ENCODE results near the gene ATP9B.

ATP9B gene

DNA sequence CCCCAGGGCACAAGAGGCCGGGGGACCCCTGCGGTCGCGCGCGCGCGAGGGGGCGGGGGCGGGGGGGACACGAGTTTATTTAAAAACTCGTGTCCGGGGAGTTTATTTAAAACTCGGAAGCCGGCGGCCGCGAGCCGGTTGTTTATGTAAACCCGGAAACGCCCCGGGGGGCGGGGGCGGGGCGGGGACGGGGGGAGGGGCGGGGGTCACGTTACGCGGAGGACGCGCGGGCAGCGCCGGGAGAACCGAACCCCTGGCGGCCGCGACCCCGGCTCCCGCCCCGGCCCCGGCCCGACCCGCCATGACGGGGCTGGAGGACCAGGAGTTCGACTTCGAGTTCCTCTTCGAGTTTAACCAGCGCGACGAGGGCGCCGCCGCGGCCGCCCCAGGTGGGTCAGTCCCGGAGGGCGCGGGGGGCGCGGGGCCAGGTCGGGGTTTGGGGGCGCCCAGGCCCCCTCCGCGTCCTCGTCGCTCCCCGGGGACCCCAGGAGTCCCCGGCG, 330.9 kb downstream of the ATP9B start:
- DNase-seq, result peak; percentile 29

DNA sequence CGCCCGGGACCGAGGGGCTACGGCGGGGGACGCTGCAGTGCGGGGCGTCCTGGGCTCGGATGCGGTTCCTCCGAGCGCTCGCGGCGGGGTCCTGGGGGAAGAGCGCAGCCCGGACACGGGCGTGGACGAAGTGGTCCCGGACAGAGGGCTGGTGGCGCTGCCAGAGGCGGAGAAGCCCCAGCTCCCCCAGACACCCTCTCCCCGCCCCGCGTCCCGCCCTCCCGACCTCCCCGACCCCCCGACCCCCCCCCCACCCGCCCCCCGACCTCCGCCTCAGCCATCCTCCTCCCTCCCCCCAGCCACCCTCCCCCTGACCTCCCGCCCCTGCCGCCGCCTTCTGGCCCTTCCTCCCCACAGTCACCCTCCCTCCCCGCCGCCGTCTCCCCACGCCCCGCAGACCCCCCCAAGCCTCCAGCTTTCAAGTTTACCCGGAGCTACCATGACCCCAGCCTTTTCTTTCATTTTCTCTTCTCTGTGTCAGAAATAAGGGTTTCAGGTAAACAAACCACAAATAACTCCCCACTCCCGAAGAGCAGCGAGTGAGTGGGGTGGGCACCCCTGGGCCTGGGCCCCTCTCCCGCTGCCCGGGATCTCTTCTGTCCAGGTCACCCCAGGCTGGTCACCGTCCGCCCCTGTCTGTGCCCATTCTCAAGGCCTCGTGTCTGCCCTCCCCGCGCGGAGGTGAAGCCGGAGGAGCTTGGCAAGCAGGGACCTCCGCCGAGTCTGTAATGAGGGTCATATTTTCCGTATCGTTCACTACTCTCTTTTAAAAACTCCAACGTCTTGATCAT, 331.6 kb downstream of the ATP9B start:
- DNase-seq, result no peak

DNA sequence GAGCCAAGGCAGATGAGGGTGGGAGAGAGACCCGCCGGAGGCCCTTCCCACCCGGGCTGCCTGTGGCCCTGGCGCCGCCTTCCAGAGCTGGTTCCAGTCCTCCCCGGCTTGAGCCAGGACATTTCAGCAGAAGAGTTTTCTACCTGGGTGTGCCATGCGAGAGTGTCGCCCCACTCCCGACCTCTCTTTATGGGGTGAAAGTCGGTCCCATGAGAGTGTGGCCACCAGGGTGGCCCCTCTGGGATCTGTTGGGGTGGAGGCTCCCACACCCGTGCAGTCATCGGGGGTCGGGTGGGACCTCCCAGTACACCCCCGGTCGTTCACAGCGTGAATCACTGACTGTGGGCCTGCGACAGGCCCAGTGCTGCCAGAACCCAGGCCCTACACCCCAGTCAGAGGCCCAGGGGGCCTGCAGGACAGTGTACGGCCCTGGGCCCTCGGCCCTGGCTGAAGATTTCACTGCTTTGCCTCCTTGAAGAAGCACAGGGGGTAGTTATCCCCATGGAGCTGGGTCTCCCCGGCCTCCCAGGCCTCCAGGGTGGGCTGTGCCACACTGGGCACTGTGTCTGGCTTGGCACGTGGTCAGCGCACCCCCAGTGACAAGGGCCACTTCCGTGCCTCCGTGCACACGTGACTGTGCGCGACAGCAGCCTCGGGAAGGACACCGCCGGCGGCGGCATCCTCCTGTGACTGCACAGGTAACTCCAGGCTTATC, 332.5 kb downstream of the ATP9B start:
- DNase-seq, result no peak

DNA sequence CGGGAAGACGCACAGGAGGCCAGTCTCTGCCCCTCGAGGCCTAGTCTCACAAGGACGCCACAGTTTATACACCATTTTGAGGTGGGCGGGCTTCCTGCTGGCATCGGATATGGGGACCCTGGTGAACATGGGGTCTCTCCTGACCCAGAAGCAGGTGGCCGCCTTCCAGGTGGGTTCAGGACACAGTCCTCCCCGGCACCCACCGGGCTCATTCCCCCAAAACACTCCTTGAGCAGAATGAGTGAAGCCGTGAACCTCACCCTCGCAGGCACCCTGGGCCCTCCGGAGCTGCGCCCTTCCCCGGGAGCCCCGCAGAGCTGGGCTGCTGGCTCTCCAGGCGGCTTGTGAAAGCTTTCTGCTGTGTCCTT, 333.0 kb downstream of the ATP9B start:
- no peak for DNase-seq

DNA sequence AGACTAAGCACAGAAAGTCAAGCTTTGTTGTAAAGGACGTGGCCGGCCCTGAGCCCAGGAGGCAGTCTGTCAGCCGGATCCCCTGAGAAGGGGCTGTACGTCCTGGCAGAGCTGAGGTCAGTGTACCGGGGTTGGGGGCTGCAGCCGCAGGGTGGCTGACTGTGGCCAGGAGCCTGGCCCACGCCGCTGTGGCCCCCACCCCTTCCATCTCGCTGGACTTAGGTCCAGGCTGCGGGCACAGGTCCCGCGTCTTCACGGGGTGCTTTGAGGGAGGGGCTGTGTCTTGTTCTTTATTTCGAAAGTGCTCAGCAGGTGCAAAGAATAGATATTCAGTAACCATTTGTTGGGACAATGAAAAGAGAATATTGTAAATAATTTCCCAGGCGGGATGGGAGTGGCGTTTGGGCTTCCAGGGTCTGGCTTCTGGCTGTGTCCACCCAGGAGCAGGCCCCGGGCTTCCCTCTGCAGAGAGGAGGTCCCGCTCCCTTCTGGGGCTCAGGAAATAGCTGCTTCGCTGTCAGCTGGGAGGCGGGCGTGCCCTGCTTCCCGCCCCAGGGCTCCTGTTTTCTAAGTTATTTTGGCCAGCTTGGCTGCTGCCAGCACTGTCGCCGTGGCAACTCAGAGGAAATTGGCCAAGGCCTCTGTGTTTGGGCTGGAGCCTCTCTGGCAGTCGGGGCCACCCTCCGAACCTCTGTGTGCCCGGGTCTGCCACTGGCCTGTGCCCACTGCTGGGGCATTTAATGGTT, 334.0 kb downstream of the ATP9B start:
- no peak for DNase-seq

DNA sequence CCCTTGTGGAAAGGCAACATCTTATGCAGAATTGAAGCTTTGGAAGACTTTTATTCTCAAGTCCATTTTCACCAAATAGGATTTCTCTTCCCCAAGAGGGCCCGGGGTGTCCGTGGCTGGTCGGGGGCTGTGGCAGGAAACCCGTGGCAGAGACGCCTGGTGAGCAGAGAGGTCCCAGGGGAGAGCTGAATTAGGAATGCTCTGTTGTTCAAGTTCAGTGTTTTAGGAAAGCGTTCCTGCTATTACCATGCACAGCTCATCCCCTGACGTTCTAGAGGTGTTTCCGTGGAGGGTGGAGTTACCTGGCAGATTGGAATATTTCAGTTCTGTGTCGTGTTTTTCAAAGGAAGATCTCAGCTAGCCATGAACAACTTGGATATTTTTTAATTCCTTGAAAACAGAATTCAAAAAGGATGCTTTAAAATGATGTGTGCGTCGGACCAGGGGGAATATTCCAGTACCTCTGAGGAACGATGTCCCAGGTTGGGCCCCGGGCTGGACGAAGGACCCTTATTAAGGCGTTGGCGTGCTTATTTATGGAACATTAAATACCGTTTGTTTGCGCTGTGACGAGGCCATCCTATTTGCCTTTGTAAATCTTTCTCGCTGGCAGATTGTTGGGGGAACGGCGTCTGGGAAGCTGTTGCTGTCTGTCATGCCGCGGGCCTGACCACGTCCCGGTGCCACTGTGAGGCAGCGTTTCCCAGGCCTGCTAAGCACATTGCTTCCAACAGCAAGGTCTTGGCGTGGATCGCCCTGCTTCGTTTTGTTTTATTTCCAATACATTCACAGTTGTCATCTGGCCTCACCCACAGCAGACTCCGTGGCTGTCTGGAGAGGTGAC, 334.8 kb downstream of the ATP9B start:
- DNase-seq, result no peak

DNA sequence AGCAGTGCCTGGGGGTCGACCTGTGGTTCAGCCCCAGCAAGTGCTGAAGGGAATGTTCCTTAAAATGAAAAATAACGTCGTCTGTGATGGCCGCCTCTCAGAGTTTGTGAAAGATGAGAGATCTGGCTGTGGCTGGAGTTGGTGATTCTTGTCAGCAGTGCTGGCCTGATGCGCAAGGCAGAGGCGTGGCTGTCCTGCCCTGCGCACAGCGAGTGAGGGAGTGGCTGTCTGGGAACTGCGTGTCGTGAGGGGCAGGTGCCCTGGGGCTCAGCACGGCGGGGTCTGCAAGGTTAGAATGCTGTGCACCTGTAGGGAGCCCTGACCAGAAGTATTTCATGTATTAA, 335.3 kb downstream of the ATP9B start:
- DNase-seq, result no peak

DNA sequence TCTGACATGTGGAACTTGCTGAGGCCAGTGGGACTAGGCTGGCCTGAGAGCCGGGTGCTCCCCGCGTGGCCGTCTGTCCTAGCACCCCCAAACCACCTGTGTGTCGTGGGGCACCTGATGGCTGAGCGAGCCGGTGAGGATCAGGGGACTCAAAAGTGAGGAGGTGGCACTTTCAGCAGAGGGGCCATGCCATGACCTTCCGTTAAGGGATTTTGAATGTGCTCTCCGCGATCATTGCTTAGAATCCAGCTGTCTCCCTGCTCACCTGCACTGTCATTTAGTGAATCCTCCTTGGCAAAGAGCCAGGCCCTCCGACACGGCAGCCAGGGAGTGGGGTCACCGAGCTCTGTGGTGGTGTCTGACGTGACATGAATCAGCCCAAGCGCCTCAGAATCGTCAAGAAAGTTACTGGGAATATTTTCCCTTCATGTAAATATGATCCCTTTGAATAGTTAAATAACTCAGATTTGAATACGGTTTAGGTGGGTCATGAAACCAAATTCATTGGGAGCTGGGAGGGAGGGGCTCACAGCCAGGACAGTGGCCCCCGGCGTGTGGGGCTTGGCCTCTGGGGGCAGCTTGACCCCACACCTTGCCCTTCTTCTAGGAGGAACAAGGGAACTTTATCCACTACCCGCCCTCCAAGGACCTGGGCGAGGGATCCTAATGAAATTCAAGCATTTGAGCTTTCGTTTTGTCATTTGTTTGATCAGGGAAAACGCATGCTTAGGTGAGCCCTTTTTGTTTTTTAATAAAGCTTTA, 336.0 kb downstream of the ATP9B start:
- no peak for DNase-seq

DNA sequence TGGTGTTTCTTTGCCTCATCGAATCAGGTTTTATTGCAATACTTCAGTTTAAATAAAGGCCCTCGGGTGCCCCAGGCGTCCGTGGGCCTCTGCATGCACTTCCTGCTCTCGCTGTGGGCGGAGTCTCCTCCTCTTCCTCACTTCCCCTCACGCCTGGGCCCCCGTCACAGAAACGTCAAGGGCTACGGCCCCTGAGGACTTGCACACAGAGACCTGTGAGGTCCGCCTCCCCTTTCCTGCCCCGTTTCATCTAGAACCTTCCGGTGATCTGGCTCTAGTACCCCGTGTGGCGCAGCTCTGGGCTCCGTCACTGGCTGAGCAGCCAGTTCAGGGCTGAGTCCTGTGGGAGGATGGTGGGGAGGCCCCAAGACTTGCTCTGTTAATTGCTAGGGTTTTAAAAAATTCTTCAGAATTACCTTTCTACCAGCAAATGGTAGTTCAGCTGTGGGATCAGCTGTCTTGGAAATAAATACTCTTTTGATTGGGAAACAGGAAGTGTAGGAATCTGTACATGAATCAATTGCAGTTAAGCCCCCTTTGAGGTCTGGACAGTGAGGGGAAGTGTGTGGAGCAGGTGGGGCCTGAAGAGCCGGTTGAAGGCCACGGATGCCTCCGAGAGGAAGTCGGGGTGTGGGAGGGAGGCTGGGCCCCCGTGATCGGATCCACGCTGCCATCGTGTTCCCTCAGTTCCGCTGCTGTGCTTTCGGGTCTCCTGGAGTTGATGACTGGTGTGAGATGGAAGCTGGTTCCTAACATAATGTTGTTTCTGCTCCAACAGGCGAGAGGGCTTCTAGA, 336.8 kb downstream of the ATP9B start:
- no peak for DNase-seq

DNA sequence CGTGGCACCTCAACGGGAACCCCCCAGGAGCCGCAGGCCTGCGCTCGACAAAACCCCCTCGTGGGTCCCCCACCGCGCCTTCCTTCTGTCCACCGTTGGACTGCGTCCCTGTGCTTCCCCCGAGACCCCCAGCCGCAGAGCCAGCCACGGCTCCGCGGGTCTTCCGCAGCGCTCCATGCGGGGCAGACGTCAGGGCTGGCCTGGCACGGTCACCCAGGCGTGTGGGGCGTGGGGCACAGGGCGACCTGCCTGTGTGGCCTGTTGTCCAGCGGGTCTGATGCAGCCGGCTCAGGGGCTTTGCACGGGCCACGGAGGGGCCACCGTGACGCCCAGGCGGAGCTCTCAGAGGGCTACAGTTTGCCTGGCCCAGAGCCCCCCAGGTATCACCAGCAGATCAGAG, 337.5 kb downstream of the ATP9B start:
- no peak for DNase-seq

DNA sequence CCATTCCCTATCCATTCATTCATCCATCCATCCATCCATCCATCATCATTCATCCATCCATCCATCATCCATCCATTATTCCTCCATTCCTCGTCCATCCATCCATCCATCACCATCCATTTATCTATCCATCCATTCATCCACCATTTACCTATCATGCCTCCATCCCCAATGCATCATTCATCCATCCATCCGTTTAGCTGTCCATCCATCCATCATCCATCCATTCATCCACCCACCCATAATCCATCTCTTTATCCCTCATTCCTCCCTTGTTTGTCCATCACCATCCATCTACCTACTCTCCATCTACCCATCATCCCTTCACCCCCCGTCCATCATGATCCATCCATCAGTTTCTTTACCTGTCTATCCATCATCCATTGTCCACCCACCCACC, 340.1 kb downstream of the ATP9B start:
- no peak for DNase-seq

DNA sequence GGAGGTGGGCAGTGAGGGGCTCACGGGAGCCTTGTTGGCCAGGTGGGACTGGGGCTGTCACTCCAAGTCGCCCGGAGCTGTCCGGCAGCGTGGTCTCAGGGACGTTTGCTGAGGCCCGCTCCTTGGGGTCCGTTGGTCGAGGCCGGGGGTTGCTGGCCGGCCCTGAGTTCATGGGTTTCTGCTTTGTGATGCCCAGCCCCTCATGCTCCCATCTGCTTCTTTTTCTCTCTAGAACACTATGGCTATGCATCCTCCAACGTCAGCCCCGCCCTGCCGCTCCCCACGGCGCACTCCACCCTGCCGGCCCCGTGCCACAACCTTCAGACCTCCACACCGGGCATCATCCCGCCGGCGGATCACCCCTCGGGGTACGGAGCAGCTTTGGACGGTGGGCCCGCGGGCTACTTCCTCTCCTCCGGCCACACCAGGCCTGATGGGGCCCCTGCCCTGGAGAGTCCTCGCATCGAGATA, 341.0 kb downstream of the ATP9B start:
- DNase-seq, result no peak

DNA sequence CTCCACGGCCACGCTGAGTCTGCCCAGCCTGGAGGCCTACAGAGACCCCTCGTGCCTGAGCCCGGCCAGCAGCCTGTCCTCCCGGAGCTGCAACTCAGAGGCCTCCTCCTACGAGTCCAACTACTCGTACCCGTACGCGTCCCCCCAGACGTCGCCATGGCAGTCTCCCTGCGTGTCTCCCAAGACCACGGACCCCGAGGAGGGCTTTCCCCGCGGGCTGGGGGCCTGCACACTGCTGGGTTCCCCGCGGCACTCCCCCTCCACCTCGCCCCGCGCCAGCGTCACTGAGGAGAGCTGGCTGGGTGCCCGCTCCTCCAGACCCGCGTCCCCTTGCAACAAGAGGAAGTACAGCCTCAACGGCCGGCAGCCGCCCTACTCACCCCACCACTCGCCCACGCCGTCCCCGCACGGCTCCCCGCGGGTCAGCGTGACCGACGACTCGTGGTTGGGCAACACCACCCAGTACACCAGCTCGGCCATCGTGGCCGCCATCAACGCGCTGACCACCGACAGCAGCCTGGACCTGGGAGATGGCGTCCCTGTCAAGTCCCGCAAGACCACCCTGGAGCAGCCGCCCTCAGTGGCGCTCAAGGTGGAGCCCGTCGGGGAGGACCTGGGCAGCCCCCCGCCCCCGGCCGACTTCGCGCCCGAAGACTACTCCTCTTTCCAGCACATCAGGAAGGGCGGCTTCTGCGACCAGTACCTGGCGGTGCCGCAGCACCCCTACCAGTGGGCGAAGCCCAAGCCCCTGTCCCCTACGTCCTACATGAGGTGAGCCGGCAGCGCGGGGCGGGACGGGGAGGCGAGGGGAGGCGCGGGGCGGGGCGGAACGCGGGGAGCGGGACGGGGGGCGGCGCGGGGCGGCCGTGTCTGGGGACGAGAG, 341.8 kb downstream of the ATP9B start:
- no peak for DNase-seq

DNA sequence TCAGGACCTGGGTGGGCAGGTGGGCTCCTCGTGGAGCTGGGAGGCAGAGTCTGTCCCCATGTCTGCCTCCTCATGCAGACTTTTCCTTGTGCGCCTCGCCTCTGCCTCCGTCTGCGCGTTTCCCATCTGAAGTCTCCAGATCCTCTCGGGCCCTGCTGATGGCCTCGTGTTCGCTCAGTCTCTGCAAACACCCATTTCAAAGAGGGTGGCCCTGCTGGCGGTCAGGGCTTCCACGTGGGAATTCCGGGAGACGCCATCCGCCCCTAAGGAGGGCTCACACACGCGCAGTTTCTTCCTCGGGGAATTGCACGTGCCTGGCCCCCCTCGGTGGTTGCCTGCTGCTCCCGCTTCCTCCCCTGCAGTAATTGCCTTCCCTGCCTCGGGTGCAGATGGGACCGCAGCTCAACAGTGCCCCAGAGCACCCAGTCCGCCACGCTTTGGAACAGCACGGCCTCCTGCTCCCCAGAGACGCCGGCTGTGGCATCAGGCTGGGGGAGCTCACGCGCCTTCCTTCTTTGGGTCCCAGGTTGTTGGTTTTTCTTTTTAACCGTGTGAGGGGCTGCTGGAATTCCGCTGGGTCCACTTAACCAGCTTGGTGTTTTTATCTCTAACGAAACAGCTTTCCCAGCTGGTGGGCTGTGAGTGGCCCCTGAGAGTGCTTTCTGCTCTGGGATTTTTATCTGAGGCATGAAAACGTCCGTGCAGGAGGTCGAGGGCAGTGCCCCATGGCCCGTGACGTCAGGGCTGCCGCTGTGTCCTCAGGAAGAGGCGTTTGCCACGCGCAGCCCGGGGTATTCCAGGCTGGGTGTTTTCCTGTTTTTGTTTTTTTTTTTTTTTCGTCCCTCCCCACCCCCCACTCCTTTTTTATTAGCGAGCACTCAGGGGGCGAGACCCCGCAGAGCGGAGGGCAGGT, 342.7 kb downstream of the ATP9B start:
- no peak for DNase-seq

DNA sequence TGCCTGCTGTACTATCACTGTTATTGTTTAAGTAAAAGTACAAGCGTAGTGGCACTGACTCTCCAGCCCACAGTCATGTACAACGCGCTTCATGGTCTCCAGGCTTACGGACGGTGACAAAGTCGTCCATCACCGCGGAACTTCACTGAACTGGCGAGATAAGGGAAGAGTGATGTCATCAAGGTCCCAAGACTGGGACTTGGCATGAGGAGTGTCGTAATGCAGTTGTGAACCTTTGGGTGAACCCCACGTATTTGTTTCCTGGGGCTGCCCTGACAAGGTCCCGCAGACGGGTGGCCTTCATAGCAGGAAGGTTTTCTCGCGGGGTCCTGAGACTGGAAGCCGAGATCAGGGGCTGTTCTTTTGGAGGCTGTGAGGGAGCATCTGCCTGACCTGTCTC, 343.8 kb downstream of the ATP9B start:
- DNase-seq, result no peak

DNA sequence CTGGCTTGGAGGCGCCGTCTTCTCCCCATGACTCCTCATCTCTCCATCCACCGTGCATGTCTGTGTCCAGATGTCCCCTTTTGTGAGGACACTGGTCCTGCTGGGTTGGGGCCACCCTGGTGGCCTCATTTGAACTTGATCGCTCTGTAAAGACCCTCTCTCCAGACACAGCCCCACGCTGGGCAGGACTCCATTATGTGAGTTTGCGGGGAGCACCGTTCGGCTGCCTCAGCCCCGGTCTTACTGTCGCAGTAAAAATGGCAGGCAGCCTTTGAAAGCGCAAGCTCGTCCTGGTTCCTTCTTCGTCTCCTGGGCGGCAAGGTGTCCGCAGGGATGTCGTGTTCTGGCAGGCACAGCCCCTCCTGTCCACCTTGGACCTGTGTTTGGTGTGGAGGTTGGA, 344.2 kb downstream of the ATP9B start:
- no peak for DNase-seq

DNA sequence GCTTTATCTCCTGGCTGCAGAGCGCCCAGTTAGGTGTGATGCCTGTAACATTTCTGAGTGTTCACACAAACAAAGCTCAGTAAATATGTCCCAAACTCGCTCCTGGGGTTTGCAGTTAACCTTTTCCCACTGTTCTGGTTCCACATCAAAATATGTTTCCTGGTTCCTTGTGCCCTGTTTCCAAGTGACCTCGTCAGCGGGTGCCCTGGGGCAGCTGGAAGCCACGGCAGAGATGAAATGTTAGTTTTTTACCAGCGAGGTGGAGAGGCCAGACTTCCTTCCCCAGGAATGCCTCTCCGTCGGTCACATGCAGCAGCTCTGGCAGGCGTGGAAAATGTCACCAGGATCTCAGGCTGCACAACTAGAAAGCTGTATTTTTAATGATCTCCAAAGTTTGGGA, 344.7 kb downstream of the ATP9B start:
- DNase-seq, result no peak

DNA sequence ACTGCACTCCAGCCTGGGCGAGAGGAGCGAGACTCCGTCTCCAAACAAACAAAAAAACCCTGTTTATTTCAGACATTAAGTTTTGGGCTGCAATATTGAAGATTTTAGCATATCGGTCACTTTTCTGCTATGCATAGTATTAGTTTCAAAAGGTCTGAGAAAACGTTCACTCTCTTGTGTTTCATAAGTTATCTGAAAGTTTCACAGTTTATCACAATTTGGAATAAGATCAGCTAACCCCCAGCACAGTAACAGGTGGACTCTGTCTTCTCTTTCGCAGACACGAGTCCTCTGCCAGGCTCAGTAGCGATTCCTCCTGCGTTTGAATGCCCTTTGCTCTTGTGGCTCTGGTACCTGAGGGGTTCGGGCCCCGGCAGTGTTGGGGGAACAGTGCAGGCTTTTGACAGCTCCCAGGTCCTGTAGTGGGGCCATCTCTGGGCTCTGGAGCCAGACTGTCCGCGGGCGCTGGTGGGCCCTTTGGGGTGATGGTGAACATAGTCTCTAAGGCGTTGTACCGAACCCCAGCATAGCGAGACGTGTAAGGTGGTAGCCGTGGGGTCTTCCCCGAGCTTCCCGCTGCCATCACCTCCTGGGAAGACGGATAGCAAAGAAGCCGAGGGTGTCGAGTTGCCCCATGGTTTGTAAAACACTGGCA, 347.0 kb downstream of the ATP9B start:
- DNase-seq, result no peak

All from fibroblast of skin of abdomen (primary cell).